ENCODE data around the gene DLL3. TPM values are rescaled to one million over a fixed set of nuclear protein-coding genes. Genes with fewer than 3 reads are reported as not detected.

The DLL3 gene
- total RNA-seq, 1 experiment from 2014 or later: 2.7 TPM

GRCh38 chr19:39554701-39555311 is 56.1 kb downstream of the DLL3 start:
- Mint-ChIP-seq H3K27me3 (ENCODE audit: insufficient read depth, unreplicated experiment) (peaks cover 15% of the 10 kb centered on the region), H3K4me3 (ENCODE audit: unreplicated experiment) (no peak overlapping the region), H3K36me3 (ENCODE audit: insufficient read depth, unreplicated experiment) (no peaks in the 10 kb centered on the region), H3K9me3 (ENCODE audit: unreplicated experiment) (no peaks in the 10 kb centered on the region), H3K27ac (ENCODE audit: unreplicated experiment) (no peak overlapping the region), H3K4me1 (ENCODE audit: low read depth, unreplicated experiment) (peaks cover 12% of the 10 kb centered on the region)
- no peak for DNase-seq
- intact Hi-C loops (cut with micrococcal nuclease; ENCODE audit: unreplicated experiment): no loop called here
- H3K9me3 ChIP-seq: no peaks in the 10 kb centered on the region
- peaks cover 5% of the 10 kb centered on the region; the same call in 1 of the 2 replicates for H3K4me1 ChIP-seq
- no peaks in the 10 kb centered on the region for H3K27me3 ChIP-seq (replicated peaks; ENCODE audit: control insufficient read depth, insufficient read depth, low read length)
- H3K4me3 ChIP-seq (ENCODE audit: low read depth, low read length): no peak overlapping the region
- CTCF ChIA-PET: no interaction called here
- H3K36me3 ChIP-seq (ENCODE audit: control insufficient read depth, insufficient read depth, low read length): no peaks in the 10 kb centered on the region
- no TSS peak for BruUV-seq (replicated peaks)
- POLR2A ChIA-PET: no interaction called here
- TF ChIP-seq, protein P1, sequence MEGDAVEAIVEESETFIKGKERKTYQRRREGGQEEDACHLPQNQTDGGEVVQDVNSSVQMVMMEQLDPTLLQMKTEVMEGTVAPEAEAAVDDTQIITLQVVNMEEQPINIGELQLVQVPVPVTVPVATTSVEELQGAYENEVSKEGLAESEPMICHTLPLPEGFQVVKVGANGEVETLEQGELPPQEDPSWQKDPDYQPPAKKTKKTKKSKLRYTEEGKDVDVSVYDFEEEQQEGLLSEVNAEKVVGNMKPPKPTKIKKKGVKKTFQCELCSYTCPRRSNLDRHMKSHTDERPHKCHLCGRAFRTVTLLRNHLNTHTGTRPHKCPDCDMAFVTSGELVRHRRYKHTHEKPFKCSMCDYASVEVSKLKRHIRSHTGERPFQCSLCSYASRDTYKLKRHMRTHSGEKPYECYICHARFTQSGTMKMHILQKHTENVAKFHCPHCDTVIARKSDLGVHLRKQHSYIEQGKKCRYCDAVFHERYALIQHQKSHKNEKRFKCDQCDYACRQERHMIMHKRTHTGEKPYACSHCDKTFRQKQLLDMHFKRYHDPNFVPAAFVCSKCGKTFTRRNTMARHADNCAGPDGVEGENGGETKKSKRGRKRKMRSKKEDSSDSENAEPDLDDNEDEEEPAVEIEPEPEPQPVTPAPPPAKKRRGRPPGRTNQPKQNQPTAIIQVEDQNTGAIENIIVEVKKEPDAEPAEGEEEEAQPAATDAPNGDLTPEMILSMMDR (IDR thresholded peaks at IDR 0.05; ENCODE audit: insufficient read depth in 1 of 2, low read depth in 1 of 2, low read length in 1 of 2, severe bottlenecking in 1 of 2, unreplicated experiment in 1 of 2): no peak

GRCh38 chr19:39555883-39556282 is 57.1 kb downstream of the DLL3 start:
- BruUV-seq (replicated peaks): no TSS peak
- intact Hi-C loops (cut with micrococcal nuclease; ENCODE audit: unreplicated experiment): no loop called here

More at GRCh38 chr19:39555883-39556282, 57.1 kb downstream of the DLL3 start:
- Histone ChIP-seq H3K4me1 (peaks cover 5% of the 10 kb centered on the region; the same call in 1 of the 2 replicates), H3K4me3 (ENCODE audit: low read depth, low read length) (no peak overlapping the region), H3K36me3 (ENCODE audit: control insufficient read depth, insufficient read depth, low read length) (no peaks in the 10 kb centered on the region), H3K27me3 (replicated peaks; ENCODE audit: control insufficient read depth, insufficient read depth, low read length) (no peaks in the 10 kb centered on the region), H3K9me3 (no peaks in the 10 kb centered on the region)
- no peak overlapping the region for H3K27ac Mint-ChIP-seq (ENCODE audit: unreplicated experiment)
- no peaks in the 10 kb centered on the region for H3K36me3 Mint-ChIP-seq (ENCODE audit: insufficient read depth, unreplicated experiment)
- peaks cover 20% of the 10 kb centered on the region for H3K27me3 Mint-ChIP-seq (ENCODE audit: insufficient read depth, unreplicated experiment)
- POLR2A ChIA-PET: no interaction called here
- no peak for DNase-seq
- no peak overlapping the region for H3K4me3 Mint-ChIP-seq (ENCODE audit: unreplicated experiment)
- H3K4me1 Mint-ChIP-seq (ENCODE audit: low read depth, unreplicated experiment): peaks cover 12% of the 10 kb centered on the region
- CTCF ChIA-PET: no interaction called here
- TF ChIP-seq, protein P1 (IDR thresholded peaks at IDR 0.05; ENCODE audit: insufficient read depth in 1 of 2, low read depth in 1 of 2, low read length in 1 of 2, severe bottlenecking in 1 of 2, unreplicated experiment in 1 of 2): no peak
- no peaks in the 10 kb centered on the region for H3K9me3 Mint-ChIP-seq (ENCODE audit: unreplicated experiment)

Other genes with a start within 250 kb of the DLL3 start
- not detected in 2 replicates for gene IFNL2, start 230.6 kb upstream of the DLL3 start, total RNA-seq (2022)
- not detected in 2 replicates for gene IFNL1, start 202.5 kb upstream of the DLL3 start, total RNA-seq (2022)
- gene LRFN1, start 178.1 kb upstream of the DLL3 start, total RNA-seq (2022): 21.1 and 21.2 TPM in 2 replicates
- 0.91 TPM in 1 of 2 replicates, not detected in the other for gene GMFG, start 162.9 kb upstream of the DLL3 start, total RNA-seq (2022)
- 132 and 147 TPM in 2 replicates for gene SAMD4B, start 156.5 kb upstream of the DLL3 start, total RNA-seq (2022)
- 57.9 and 59.0 TPM in 2 replicates for gene PAF1, start 107.8 kb upstream of the DLL3 start, total RNA-seq (2022)
- 50.3 and 50.8 TPM in 2 replicates for gene MED29, start 107.6 kb upstream of the DLL3 start, total RNA-seq (2022)
- 25.8 and 29.7 TPM in 2 replicates for gene ZFP36, start 92.1 kb upstream of the DLL3 start, total RNA-seq (2022)
- gene PLEKHG2, start 86.3 kb upstream of the DLL3 start, total RNA-seq (2022): 49.8 and 64.1 TPM in 2 replicates
- gene RPS16, start 63.0 kb upstream of the DLL3 start, total RNA-seq (2022): 2,801 and 3,019 TPM in 2 replicates
- gene SUPT5H, start 53.4 kb upstream of the DLL3 start, total RNA-seq (2022): 171 and 188 TPM in 2 replicates
- gene TIMM50, start 18.1 kb upstream of the DLL3 start, total RNA-seq (2022): 152 and 162 TPM in 2 replicates
- 0.46 and 1.6 TPM in 2 replicates for gene SELENOV, start 16.2 kb downstream of the DLL3 start, total RNA-seq (2022)
- 2.1 and 2.8 TPM in 2 replicates for gene EID2B, start 33.9 kb downstream of the DLL3 start, total RNA-seq (2022)
- 21.7 and 26.3 TPM in 2 replicates for gene EID2, start 41.2 kb downstream of the DLL3 start, total RNA-seq (2022)
- not detected in 2 replicates for gene LGALS13, start 103.6 kb downstream of the DLL3 start, total RNA-seq (2022)
- not detected in 2 replicates for gene LGALS16, start 157.0 kb downstream of the DLL3 start, total RNA-seq (2022)
- 1.2 and 2.4 TPM in 2 replicates for gene LGALS14, start 205.5 kb downstream of the DLL3 start, total RNA-seq (2022)
- gene CLC, start 239.1 kb downstream of the DLL3 start, total RNA-seq (2022): not detected in 2 replicates